ENCODE data around the gene CETP. TPM values are rescaled to one million over a fixed set of nuclear protein-coding genes. Genes with fewer than 3 reads are reported as not detected.

Gene CETP
- total and polyA plus RNA-seq, 2 of the 13 experiments (the other 11 are each of a cell fraction or from before 2014, with no cell fraction given), result 0.31 to 9.8 TPM

GRCh38 chr16:56964243-56965148, 2.7 kb downstream of the CETP start (continued):
- no peak for TF ChIP-seq ZNF512B (CRISPR knock-in tag; IDR thresholded peaks at IDR 0.05; ENCODE audit: borderline replicate concordance)
- TF ChIP-seq NR2F6 (IDR thresholded peaks at IDR 0.05), result peak; percentile 100
- peak; percentile 100 for TF ChIP-seq NR2F6 (CRISPR knock-in tag; IDR thresholded peaks at IDR 0.05)
- no peak for TF ChIP-seq TSC22D2 (CRISPR knock-in tag; IDR thresholded peaks at IDR 0.05; ENCODE audit: borderline replicate concordance)
- TF ChIP-seq ZNF510 (CRISPR knock-in tag; IDR thresholded peaks at IDR 0.05; ENCODE audit: low read depth), result no peak
- no peak for TF ChIP-seq HDAC6 (IDR thresholded peaks at IDR 0.05; ENCODE audit: low read depth, low read length)
- TF ChIP-seq XRCC5 (optimal IDR thresholded peaks at IDR 0.05; ENCODE audit: low read length), result peak; percentile 96
- peak; percentile 78; the same call in 1 of the 2 replicates for TF ChIP-seq SP5 (CRISPR knock-in tag; IDR thresholded peaks at IDR 0.05; ENCODE audit: borderline replicate concordance, low read depth)
- peak; percentile 83 to 86 for TF ChIP-seq EP300 (IDR thresholded peaks at IDR 0.05; ENCODE audit: low read depth in 2 of 2, low read length in 2 of 2)
- no peak; the same call in 1 of the 2 replicates for TF ChIP-seq EP300 (CRISPR knock-in tag; IDR thresholded peaks at IDR 0.05; ENCODE audit: borderline replicate concordance)
- no peak for TF ChIP-seq ZNF75D (CRISPR knock-in tag; IDR thresholded peaks at IDR 0.05; ENCODE audit: borderline replicate concordance)
- no peak for TF ChIP-seq ZFP37 (CRISPR knock-in tag; IDR thresholded peaks at IDR 0.05; ENCODE audit: borderline replicate concordance)
- peak; percentile 94 for TF ChIP-seq ZNF770 (CRISPR knock-in tag; IDR thresholded peaks at IDR 0.05)
- peak; percentile 46; the same call in 1 of the 2 replicates for TF ChIP-seq ZNF33B (CRISPR knock-in tag; IDR thresholded peaks at IDR 0.05)
- TF ChIP-seq SOX5 (CRISPR knock-in tag; IDR thresholded peaks at IDR 0.05; ENCODE audit: borderline replicate concordance), result peak; percentile 78; the same call in 1 of the 2 replicates
- no peak for TF ChIP-seq ZNF646 (CRISPR knock-in tag; IDR thresholded peaks at IDR 0.05)
- TF ChIP-seq GTF3A (CRISPR knock-in tag; conservative IDR thresholded peaks at IDR 0.05), result no peak
